Measurements from ENCODE around the gene SHISA9.

- TF ChIP-seq CTCF (IDR thresholded peaks at IDR 0.05; ENCODE audit: insufficient read depth, low read length), result no peak
- TF ChIP-seq POLR2AphosphoS5 (IDR thresholded peaks at IDR 0.05; ENCODE audit: low read depth), result no peak
- no peak for TF ChIP-seq GABPA (IDR thresholded peaks at IDR 0.05; ENCODE audit: low read depth)
- TF ChIP-seq REST (IDR thresholded peaks at IDR 0.05; ENCODE audit: insufficient replicate concordance, low read depth), result no peak
Observed at GRCh38 chr16:13041646-13042290, 140.4 kb downstream of the SHISA9 start.

All from HL-60 (cell line).